Endometrial microvascular endothelial cells (primary cell): Measurements from ENCODE around the gene BRD3. TPM values are rescaled to one million over a fixed set of nuclear protein-coding genes. Genes with fewer than 3 reads are reported as not detected.

Experiments
- in situ Hi-C: cut with HindIII; loops from 2 replicates; pipeline ENCODE4 v1.10.0; 2017; ENCODE audit warnings: low sequenced_read_pairs, low pct_unique_long_range_greater_than_20kb; ENCODE audit errors: inconsistent ontology term
- total RNA-seq: library from RNA; depleted of rRNA; stranded (reverse); fragments of >200 nt; gene quantifications from one replicate; pipeline ENCODE4 v1.2.3, GENCODE V29; 2015; ENCODE audit errors: inconsistent ontology term

Gene BRD3
- total RNA-seq, 1 donor from 2014 or later, result 7.9 TPM

- in situ Hi-C loops, result loop anchor here (25.0 kb wide), 1 partner anchor 201 kb away; no protein-coding TSS in a partner anchor
Observed at GRCh38 chr9:133988771-133989170, 79.1 kb downstream of the BRD3 start.

GRCh38 chr9:133987946-133988665, 79.7 kb downstream of the BRD3 start:
- in situ Hi-C loops, result loop anchor here (25.0 kb wide), 1 partner anchor 201 kb away; no protein-coding TSS in a partner anchor

- in situ Hi-C loops, result loop anchor here (25.0 kb wide), 1 partner anchor 200 kb away; no protein-coding TSS in a partner anchor
Observed at GRCh38 chr9:133987446-133987788, 80.4 kb downstream of the BRD3 start.

GRCh38 chr9:133986774-133987445, 80.9 kb downstream of the BRD3 start:
- in situ Hi-C loops, result loop anchor here (25.0 kb wide), 1 partner anchor 200 kb away; no protein-coding TSS in a partner anchor

- in situ Hi-C loops, result loop anchor here (25.0 kb wide), 1 partner anchor 199 kb away; no protein-coding TSS in a partner anchor
Observed at GRCh38 chr9:133986061-133986460, 81.8 kb downstream of the BRD3 start.

GRCh38 chr9:133982971-133983720, 84.7 kb downstream of the BRD3 start:
- in situ Hi-C loops, result loop anchor here (25.0 kb wide), 1 partner anchor 196 kb away; no protein-coding TSS in a partner anchor

- in situ Hi-C loops, result loop anchor here (25.0 kb wide), 1 partner anchor 195 kb away; no protein-coding TSS in a partner anchor
Observed at GRCh38 chr9:133981958-133982681, 85.7 kb downstream of the BRD3 start.

GRCh38 chr9:133981589-133981957, 86.3 kb downstream of the BRD3 start:
- in situ Hi-C loops, result loop anchor here (25.0 kb wide), 1 partner anchor 194 kb away; no protein-coding TSS in a partner anchor

- in situ Hi-C loops, result loop anchor here (25.0 kb wide), 1 partner anchor 194 kb away; no protein-coding TSS in a partner anchor
Observed at GRCh38 chr9:133980864-133981588, 86.8 kb downstream of the BRD3 start.

Other genes with a start within 250 kb of the BRD3 start
- 12.8 TPM for gene VAV2, start 75.7 kb downstream of the BRD3 start, total RNA-seq
- 18.4 TPM for gene BRD3OS, start 42.5 kb downstream of the BRD3 start, total RNA-seq
- gene WDR5, start 68.1 kb upstream of the BRD3 start, total RNA-seq, result 34.6 TPM
- gene RNU6ATAC, start 96.5 kb upstream of the BRD3 start, total RNA-seq, result not detected